IMR-90 (cell line): ENCODE measurements around the gene STK17B. TPM values are rescaled to one million over a fixed set of nuclear protein-coding genes. Genes with fewer than 3 reads are reported as not detected.

Experiments
- ATAC-seq: fragments of 200-7000 bp; cut with Tn5 transposase; 2 replicates; pipeline ENCODE4 v1.9.1; 2020; ENCODE audit warnings: low read depth, mild to moderate bottlenecking, moderate library complexity
- BruUV-seq: library from RNA; stranded (reverse); fragments of 400-500 nt; replicated peaks from 2 replicates; lab custom pipeline; 2021; lab: Mats Ljungman, UMichigan
- CTCF ChIA-PET: fragments of 300-600 bp; formaldehyde crosslinking; extraction: SDS; loops from one replicate; lab custom pipeline; 2021; ENCODE audit warnings: antibody characterized with exemption; lab: Yijun Ruan, JAX
- POLR2A ChIA-PET: fragments of 300-600 bp; sonication (Branson Sonifier 250); formaldehyde crosslinking; loops from one replicate; lab custom pipeline; 2022; ENCODE audit warnings: antibody characterized with exemption; ENCODE audit not compliant: unreplicated experiment; lab: Charles Lee
- DNase-seq: peaks from one replicate; pipeline ENCODE4 v3.0.0; 2013
- H2AFZ ChIP-seq: replicated peaks from 2 replicates; pipeline ENCODE3; 2013; ENCODE audit warnings: low read length, mild to moderate bottlenecking; ENCODE audit not compliant: poor library complexity
- H2AK5ac ChIP-seq: 2 replicates; pipeline ENCODE4 v1.6.1; 2013; ENCODE audit warnings: low read depth, low read length, inconsistent platforms
- H2AK9ac ChIP-seq: replicated peaks from 2 replicates; pipeline ENCODE3; 2013; ENCODE audit warnings: mild to moderate bottlenecking, low read depth, low read length, moderate library complexity; ENCODE audit not compliant: poor library complexity
- H2BK120ac ChIP-seq: 2 replicates; pipeline ENCODE4 v1.6.1; 2013; ENCODE audit warnings: low read depth, low read length, inconsistent platforms
- H2BK15ac ChIP-seq: 3 replicates; pipeline ENCODE4 v1.6.1; 2013; ENCODE audit warnings: low read depth, low read length, inconsistent platforms
- H2BK20ac ChIP-seq: 2 replicates; pipeline ENCODE4 v1.6.1; 2013; ENCODE audit warnings: low read depth, mild to moderate bottlenecking, inconsistent platforms, low read length, moderate library complexity
- H2BK5ac ChIP-seq: 2 replicates; pipeline ENCODE4 v1.6.1; 2013; ENCODE audit warnings: mild to moderate bottlenecking, low read depth, low read length, inconsistent platforms; ENCODE audit not compliant: poor library complexity, severe bottlenecking
- H3K14ac ChIP-seq: replicated peaks from 2 replicates; pipeline ENCODE4 v1.6.1; 2013; ENCODE audit warnings: low read depth, low read length, inconsistent platforms
- H3K18ac ChIP-seq: 2 replicates; pipeline ENCODE4 v1.6.1; 2013; ENCODE audit warnings: low read depth, low read length, control low read depth
- H3K23ac ChIP-seq: 2 replicates; pipeline ENCODE4 v1.6.1; 2013; ENCODE audit warnings: low read depth, low read length, inconsistent platforms
- H3K27ac ChIP-seq: 2 replicates; pipeline ENCODE4 v1.5.1; 2013; ENCODE audit warnings: mild to moderate bottlenecking, control low read depth, low read length; ENCODE audit not compliant: insufficient read depth
- H3K27me3 ChIP-seq: 2 replicates; pipeline ENCODE4 v1.6.1; 2013; ENCODE audit warnings: low read length; ENCODE audit not compliant: control insufficient read depth, insufficient read depth
- H3K36me3 ChIP-seq: 2 replicates; pipeline ENCODE4 v1.6.1; 2013; ENCODE audit warnings: low read length, mixed read lengths; ENCODE audit not compliant: control insufficient read depth, insufficient read depth
- H3K4ac ChIP-seq: 2 replicates; pipeline ENCODE4 v1.6.1; 2013; ENCODE audit warnings: low read depth, low read length, inconsistent platforms
- H3K4me1 ChIP-seq: 2 replicates; pipeline ENCODE4 v1.6.1; 2013; ENCODE audit warnings: low read length, mixed read lengths; ENCODE audit not compliant: control insufficient read depth, insufficient read depth
- H3K4me2 ChIP-seq: 2 replicates; pipeline ENCODE4 v1.6.1; 2013; ENCODE audit warnings: low read depth, mild to moderate bottlenecking, control low read depth, low read length, moderate library complexity
- H3K4me3 ChIP-seq: 2 replicates; pipeline ENCODE4 v1.5.1; 2013; ENCODE audit warnings: low read depth, mild to moderate bottlenecking, control low read depth, low read length, moderate library complexity; ENCODE audit not compliant: insufficient read depth
- H3K56ac ChIP-seq: 2 replicates; pipeline ENCODE4 v1.6.1; 2013; ENCODE audit warnings: low read length, inconsistent platforms; ENCODE audit not compliant: insufficient read depth; ENCODE audit errors: extremely low read depth
- H3K79me1 ChIP-seq, 2 experiments: 2 replicates each; pipeline ENCODE4 v1.6.1; 2013; ENCODE audit warnings: low read length in 2 of 2, inconsistent platforms in 1 of 2, low read depth in 1 of 2
- H3K9ac ChIP-seq: 2 replicates; pipeline ENCODE4 v1.6.1; 2013; ENCODE audit warnings: low read depth, low read length, control low read depth
- H3K9me1 ChIP-seq: 2 replicates; pipeline ENCODE4 v1.6.1; 2013; ENCODE audit warnings: low read length, inconsistent platforms; ENCODE audit not compliant: insufficient read depth
- H3K9me3 ChIP-seq: 2 replicates; pipeline ENCODE4 v1.6.1; 2013; ENCODE audit warnings: low read length; ENCODE audit not compliant: control insufficient read depth, insufficient read depth
- H4K20me1 ChIP-seq: 2 replicates; pipeline ENCODE4 v1.6.1; 2013; ENCODE audit warnings: low read length, inconsistent platforms; ENCODE audit not compliant: insufficient read depth
- H4K5ac ChIP-seq: 2 replicates; pipeline ENCODE4 v1.6.1; 2013; ENCODE audit warnings: mild to moderate bottlenecking, low read depth, low read length, control low read depth
- H4K8ac ChIP-seq, 2 experiments: 2 replicates each; pipeline ENCODE4 v1.6.1; 2013; ENCODE audit warnings: low read depth in 2 of 2, low read length in 2 of 2, control low read depth in 1 of 2, inconsistent platforms in 1 of 2
- H4K91ac ChIP-seq: 2 replicates; pipeline ENCODE4 v1.6.1; 2013; ENCODE audit warnings: low read depth, low read length, inconsistent platforms; ENCODE audit not compliant: insufficient read depth
- BHLHE40 ChIP-seq: fragments of 150-350 bp; IDR thresholded peaks from 2 replicates; pipeline ENCODE4 v1.6.1; 2016; ENCODE audit warnings: mild to moderate bottlenecking, low read depth, low read length
- CEBPB ChIP-seq: IDR thresholded peaks from 2 replicates; pipeline ENCODE4 v1.6.1; 2012; ENCODE audit warnings: low read depth, low read length, improper control_type of control experiment
- FOS ChIP-seq: fragments of 150-350 bp; IDR thresholded peaks from 2 replicates; pipeline ENCODE4 v1.6.1; 2016; ENCODE audit warnings: low read depth, low read length
- MXI1 ChIP-seq: IDR thresholded peaks from 2 replicates; pipeline ENCODE4 v1.6.1; 2012; ENCODE audit warnings: low read depth, mild to moderate bottlenecking, low read length, moderate library complexity, borderline replicate concordance
- RAD21 ChIP-seq: IDR thresholded peaks from 2 replicates; pipeline ENCODE4 v1.6.1; 2012; ENCODE audit warnings: low read length, improper control_type of control experiment
- RCOR1 ChIP-seq: IDR thresholded peaks from 2 replicates; pipeline ENCODE4 v1.6.1; 2012; ENCODE audit warnings: mild to moderate bottlenecking, low read length, improper control_type of control experiment; ENCODE audit not compliant: insufficient replicate concordance
- WGBS, 2 experiments: methylation state at CpG; one replicate each; pipeline versions ENCODE4 v1.1.5 to v1.1.7; 2013; ENCODE audit warnings: missing lambda C conversion rate in 2 of 2; ENCODE audit not compliant: insufficient read length in 1 of 2; ENCODE audit errors: extremely low coverage in 2 of 2; 5-methylcytosine and 5-hydroxymethylcytosine counted together
- dilution Hi-C: fragments of 300-500 bp; cut with HindIII; formaldehyde crosslinking; loops from one replicate; pipeline ENCODE4 v1.14.3; 2018; ENCODE audit warnings: low sequenced_read_pairs; ENCODE audit not compliant: unreplicated experiment
- in situ Hi-C: fragments of 300-500 bp; cut with MboI; formaldehyde crosslinking; loops from 3 replicates; pipeline ENCODE4 v1.14.3; 2019; ENCODE audit warnings: low sequenced_read_pairs, inconsistent platforms, mixed read lengths
- intact Hi-C: fragments of 100-400 bp; cut with micrococcal nuclease; formaldehyde crosslinking; loops from 2 replicates; pipeline ENCODE4 v1.10.0; 2022
- polyA plus RNA-seq, 3 experiments: library from polyadenylated mRNA; depleted of rRNA; stranded (reverse); fragments of >200 nt; gene quantifications; 2 replicates each; pipeline ENCODE4 v1.2.3, GENCODE V29; 2012; ENCODE audit warnings: low replicate concordance in 1 of 3
- total RNA-seq: library from RNA; depleted of rRNA; stranded (reverse); fragments of >200 nt; gene quantifications from 2 replicates; pipeline ENCODE4 v1.2.3, GENCODE V29; 2012

Gene STK17B
- total and polyA plus RNA-seq, 2 of the 4 experiments (the other 2 are of a cell fraction), result 7.5 to 48.9 TPM

- H3K36me3 ChIP-seq, result peaks cover 12% of the 10 kb centered on the region
- no peak overlapping the region for H4K91ac ChIP-seq
- H3K4me2 ChIP-seq, result no peak overlapping the region
- in situ Hi-C loops (loop anchor here (25.0 kb wide), 1 partner anchor 109 kb away; no protein-coding TSS in a partner anchor), intact Hi-C loops (loop anchor here (10.0 kb wide), 1 partner anchor 611 kb away; no protein-coding TSS in a partner anchor), dilution Hi-C loops (no loop called here)
- BruUV-seq, result no TSS peak
- POLR2A ChIA-PET, result interaction anchor here (0.6 kb wide), 1 partner anchor 85 kb away, joined by 4 read pairs; no protein-coding TSS in a partner anchor
- no peak overlapping the region for H3K56ac ChIP-seq
- H2BK5ac ChIP-seq, result no peak overlapping the region
- no peak for ATAC-seq
- H3K9ac ChIP-seq, result no peak overlapping the region
- DNase-seq, result no peak
- H2AK5ac ChIP-seq, result no peak overlapping the region
- H3K14ac ChIP-seq, result no peak overlapping the region
- peaks cover 12 to 43% of the 10 kb centered on the region in 2 experiments for H3K79me1 ChIP-seq
- CTCF ChIA-PET, result interaction anchor here (1.0 kb wide), 1 partner anchor 93 kb away, joined by 9 read pairs; no protein-coding TSS in a partner anchor
- no peak overlapping the region for H2BK15ac ChIP-seq
- no peaks in the 10 kb centered on the region for H3K9me3 ChIP-seq
- H3K4me3 ChIP-seq, result no peak overlapping the region
- H4K20me1 ChIP-seq, result peaks cover 3% of the 10 kb centered on the region
- WGBS, 2 experiments, result no CpG with 5 or more reads among the region's 2 CpGs
- H3K9me1 ChIP-seq, result 0 out of 2 replicates have a peak, but pooled peaks cover 2% of the 10 kb centered on the region
- no peak overlapping the region for H2BK20ac ChIP-seq
- no peak overlapping the region for H3K23ac ChIP-seq
- no peak for TF ChIP-seq RCOR1
- no peak for TF ChIP-seq FOS
- TF ChIP-seq CEBPB, result no peak
- TF ChIP-seq RAD21, result no peak
- TF ChIP-seq MXI1, result no peak
- TF ChIP-seq BHLHE40, result no peak
- H2AK9ac ChIP-seq, result no peak overlapping the region
- no peak overlapping the region for H2AFZ ChIP-seq
- no peak overlapping the region for H3K18ac ChIP-seq
- no peak overlapping the region for H4K5ac ChIP-seq
- H2BK120ac ChIP-seq, result no peak overlapping the region
- no peak overlapping the region for H3K4ac ChIP-seq
- H4K8ac ChIP-seq, result no peak overlapping the region
- no peaks in the 10 kb centered on the region for H3K4me1 ChIP-seq
- H3K27ac ChIP-seq, result no peak overlapping the region
- no peaks in the 10 kb centered on the region for H3K27me3 ChIP-seq
These were observed 17.9 kb downstream of the STK17B start for GRCh38 chr2:196153480-196153879.
